HuH-7.5 (cell line): Measurements from ENCODE around the gene ITGAL.
A peak's percentile ranks its signal among the peaks of the same experiment; 100 is the strongest.
"Not testable (repeated sequence)": the region's sequence is repeated elsewhere in the genome, so short reads cannot be mapped to it uniquely, and the experiment has no call there.

Experiments used
- DNase-seq: peaks from one replicate; pipeline ENCODE4 v3.0.0; 2011; ENCODE audit warnings: low spot score

Gene ITGAL

DNA sequence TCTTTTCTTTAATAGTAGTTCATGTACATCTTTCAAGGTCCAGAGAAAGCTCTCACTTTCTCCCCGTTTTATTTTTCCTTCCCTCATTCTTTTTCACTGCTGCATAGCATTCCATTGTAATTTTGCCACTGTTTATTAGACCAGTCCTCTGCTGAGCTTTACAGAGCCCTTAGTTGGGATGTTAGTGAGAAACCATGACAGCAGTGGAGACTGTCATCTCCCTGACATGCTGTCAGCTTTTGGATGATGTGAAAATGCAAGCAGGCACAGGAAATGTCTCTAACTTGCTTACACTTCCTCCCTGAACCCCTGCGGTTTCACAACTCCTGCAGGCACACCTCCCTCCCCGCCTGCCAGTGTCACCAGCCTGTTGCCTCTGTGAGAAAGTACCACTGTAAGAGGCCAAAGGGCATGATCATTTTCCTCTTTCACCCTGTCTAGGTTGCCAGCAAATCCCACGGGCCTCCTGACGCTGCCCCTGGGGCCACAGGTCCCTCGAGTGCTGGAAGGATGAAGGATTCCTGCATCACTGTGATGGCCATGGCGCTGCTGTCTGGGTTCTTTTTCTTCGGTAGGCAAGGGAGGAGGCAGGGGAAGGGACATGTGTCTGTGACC, at the start of gene ITGAL:
ITGAL (plus strand) TSS at position 415 of the 615 bp plus-strand sequence; CDS start at position 511, 96 bp downstream.
- no peak for DNase-seq

DNA sequence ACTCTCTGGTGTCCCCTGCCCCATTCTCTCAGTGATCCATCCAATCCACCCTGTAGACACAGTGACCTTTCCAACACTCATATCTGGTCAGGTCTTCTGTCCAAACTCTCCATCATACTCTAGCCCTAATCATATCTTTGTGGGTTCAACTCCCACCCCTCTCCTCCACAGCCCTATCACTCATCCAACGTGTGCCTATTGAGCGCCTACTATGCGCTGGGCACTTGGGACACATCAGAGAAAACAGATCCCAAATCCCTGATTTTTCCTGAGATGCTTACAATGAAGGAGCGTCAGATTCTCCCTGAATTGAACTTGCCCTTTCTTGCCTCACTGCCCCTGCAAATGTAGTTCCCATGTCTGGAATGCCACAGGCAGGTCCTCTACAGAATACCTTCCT, 44.5 kb upstream of the ITGAL start:
- no peak for DNase-seq

- DNase-seq = no peak
These were observed 43.2 kb upstream of the ITGAL start for GRCh38 chr16:30429418-30429677.

- peak; percentile 91 for DNase-seq
These were observed 42.7 kb upstream of the ITGAL start, which contains the start of gene DCTPP1 for GRCh38 chr16:30429678-30430427. DCTPP1 (minus strand) TSS chr16:30430030; CDS start chr16:30429980, 50 bp downstream.

GRCh38 chr16:30430428-30430970, 42.0 kb upstream of the ITGAL start:
- DNase-seq = no peak

DNA sequence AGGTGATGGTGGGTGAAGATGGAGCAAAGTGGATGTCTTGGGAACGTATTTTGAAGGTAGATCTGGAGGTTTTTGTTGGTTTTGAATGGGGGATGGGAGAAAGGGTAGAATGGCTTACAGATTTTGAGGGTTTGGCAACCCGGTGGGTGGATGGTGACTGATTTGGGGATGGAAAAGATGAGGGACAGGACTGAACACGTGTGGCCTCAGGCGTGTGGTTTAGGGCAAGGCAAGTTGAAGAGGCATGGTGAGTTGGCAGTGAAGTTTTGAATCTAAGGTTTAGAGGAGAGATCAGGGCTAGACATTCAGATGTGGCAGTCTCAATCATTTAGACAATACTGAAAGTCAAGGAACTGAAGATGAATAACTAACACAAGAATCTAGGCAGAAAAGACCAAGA, 37.7 kb upstream of the ITGAL start:
- no peak for DNase-seq

DNA sequence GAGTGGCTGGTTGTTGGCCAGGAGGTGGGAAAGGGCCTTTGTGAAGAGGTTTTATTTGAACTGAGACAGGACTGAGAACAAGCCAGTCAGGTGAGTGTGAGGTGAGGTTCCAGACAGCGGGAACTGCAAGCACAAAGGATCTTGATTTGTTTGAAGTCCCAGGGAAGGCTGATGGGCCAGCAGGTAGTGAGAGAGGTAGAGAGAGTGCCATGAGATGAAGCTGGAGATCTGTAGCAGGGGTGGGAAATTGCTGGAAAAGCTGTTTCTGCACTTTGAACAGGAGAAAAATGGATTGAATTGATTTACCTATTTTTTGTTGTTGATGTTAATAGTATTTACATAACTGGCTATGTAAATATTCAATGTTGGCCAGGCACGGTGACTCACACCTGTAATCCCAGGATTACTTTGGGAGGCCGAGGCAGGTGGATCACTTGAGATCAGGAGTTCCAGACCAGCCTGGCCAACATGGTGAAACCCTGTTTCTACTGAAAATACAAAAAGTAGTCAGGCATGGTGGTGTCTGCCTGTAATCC, 35.0 kb upstream of the ITGAL start:
- no peak for DNase-seq

- no peak for DNase-seq
These were observed 33.7 kb upstream of the ITGAL start for GRCh38 chr16:30438835-30439234.

GRCh38 chr16:30439720-30440348, 32.7 kb upstream of the ITGAL start:
- no peak for DNase-seq

DNA sequence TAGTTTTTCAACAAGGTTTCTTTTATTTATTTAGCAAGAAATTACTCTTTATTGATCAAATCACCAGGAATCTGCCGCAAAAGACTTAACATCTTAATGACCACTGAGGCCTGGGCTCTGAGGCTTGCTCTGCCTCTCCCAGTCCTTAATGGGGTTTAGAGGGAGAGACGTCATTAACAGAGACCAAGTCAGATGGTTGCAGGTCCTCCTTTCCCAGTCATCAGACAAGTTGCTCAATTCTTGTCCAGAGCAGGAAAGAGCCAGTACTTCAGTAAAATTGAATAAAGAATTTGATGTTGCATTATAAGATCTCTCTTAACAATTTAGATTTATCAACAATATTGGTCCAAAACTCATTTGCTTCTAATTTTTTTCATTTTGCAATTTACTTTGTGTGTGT, 28.9 kb upstream of the ITGAL start:
- no peak for DNase-seq

DNA sequence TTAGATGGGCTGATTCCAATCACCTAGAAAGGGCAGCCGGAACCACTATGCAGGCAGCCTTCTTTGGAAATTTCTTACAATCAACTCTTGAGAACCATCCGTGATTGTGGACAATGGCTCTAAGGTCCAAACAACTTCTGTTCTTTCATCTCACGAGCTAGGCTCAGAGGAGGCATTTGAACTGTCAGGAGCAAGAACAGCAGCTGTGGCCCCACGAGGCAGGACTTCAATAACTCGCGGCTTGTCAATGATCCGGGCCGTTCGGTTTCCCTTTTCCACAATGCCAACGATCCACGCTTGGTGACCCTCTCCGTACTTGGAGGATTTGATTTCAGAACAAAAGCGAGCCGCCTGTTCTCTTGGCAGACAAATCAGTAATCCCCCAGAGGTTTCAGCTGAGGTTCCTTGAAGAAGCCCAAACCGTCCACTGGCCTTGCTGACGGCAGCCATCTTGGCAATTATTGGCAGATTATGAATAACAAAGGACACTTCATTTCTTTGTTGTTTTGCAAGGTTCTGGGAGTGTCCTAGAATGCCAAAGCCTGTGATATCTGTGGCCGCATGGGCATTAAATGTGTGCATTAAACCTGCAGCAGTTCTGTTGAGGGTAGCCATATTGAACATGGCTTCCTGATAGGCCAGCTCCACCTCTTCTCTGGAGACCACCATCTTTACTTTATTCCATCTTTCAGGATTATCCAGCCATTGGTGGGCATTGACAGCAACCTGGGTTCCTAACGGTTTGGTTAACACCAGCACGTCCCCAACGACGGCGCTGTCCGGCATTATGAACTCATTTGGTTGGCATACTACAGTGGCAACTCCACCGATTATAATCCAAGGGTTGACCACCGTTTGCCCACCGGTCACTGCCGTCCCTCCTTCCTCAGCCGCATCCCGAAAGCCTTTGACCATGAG, 28.1 kb upstream of the ITGAL start:
- DNase-seq = no peak

DNA sequence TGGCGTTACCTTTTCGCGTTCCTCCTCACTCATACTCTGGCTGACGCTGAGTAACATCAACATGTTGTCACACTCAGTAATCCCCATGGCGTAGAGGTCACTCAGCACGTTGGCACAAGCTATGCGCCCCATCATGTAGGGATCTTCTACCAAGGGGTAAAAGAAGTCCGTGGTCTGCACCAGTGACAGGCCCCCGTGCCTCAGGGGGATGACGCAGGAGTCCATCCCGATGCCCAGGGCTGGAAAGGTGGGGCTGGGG, 27.5 kb upstream of the ITGAL start:
- no peak for DNase-seq

DNA sequence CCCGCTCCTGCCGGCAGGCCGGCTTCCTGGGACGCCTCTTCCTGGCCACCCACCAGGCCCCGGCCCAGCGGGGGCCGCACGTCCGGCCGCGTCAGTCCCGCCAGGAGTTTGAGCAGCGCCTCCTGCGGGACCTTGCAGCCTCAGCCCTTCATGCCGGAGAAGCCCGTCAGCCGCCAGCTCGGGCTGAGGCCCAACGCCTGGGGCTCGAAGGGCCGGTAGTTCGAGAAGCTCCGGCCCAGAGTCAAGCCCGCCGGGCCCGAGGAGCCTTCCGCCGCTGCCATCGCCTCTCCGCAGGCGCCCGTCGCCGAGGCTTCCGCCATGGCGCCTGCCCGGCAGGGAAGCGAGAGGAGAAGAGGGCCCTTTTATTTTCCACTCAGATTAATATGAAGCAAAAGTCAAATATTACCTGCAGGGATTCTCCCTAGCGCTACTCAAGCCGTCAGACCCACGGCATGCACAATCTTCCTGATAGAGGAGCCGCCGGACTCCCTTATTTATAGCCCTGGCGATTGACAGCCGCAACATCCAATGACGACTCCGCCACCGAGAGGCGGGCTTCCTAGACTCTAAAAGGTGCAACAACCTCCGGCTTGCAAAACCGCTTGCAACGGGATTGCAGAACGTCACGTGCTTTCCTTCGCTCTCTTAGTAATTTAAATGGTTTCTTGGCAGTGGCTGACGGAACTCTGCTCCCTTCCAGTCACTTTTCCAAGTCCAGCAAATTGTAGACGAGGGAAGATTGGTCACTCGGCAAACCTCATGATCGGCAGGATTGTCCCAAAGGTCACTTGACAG, 26.9 kb upstream of the ITGAL start, which contains the start of gene SEPHS2:
SEPHS2 (minus strand) TSS at position 467 of the 795 bp plus-strand sequence; CDS start at position 320, 147 bp downstream.
- peak; percentile 83 for DNase-seq

DNA sequence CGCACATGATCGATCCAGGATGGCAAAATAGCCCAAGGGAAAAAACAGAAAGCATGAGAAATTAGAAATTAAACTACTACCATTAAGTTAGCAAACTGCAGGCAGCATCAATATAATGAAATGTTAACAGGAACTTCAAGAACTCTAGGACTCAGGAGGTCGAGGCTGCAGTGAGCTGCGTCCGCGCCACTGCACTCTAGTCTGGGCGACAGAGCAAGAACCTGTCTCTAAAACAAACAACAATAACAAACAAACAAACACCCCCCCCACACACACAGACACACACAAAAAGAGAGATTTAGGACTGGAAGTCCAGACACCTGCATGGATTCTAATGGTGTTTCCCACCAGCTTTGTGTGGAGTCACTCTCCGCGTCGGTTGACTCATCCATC, 26.3 kb upstream of the ITGAL start:
- no peak for DNase-seq

- no peak for DNase-seq
These were observed 24.9 kb upstream of the ITGAL start for GRCh38 chr16:30447512-30448226.

DNA sequence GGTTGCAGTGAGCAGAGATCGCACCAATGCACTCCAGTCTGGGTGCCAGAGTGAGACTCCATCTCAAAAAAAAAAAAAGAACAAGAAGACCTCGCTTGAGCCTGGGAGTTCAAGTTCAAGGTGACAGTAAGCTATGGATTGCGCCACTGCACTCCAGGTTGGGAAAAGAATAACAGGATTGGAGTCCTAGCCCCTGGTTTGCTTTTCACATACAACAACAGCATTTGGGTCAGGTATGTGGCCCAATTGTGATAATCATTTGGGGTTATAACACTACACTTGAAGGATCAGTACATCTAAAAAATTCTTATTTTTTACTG, 23.5 kb upstream of the ITGAL start:
- DNase-seq = no peak

DNA sequence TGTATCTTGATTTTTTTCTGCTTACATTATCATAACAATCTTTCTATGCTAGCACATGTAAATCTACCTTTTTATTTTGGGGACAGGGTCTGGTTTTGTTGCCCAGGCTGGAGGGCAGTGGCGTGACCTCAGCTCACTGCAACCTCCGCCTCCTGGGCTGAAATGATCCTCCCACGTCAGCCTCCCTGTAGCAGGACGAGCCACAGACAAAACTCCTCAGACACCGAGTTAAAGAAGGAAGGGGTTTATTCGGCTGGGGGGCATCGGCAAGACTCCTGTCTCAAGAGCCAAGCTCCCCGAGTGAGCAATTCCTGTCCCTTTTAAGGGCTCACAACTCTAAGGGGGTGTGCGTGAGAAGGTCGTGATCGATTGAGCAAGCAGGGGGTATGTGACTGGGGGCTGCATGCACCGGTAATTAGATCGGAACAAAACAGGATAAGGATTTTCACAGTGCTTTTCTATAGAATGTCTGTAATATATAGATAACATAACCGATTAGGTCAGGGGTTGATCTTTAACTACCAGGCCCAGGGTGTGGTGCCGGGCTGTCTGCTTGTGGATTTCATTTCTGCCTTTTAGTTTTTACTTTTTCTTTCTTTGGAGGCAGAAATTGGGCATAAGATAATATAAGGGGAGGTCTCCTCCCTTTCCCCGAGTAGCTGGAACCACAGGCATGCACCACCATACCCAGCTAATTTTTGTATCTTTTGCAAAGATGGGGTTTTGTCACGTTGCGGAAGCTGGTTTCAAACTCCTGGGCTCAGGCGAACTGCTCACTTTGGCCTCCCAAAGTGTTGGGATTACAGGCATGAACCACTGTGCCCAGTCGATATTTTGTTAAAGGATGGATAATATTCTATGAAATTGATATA, 19.6 kb upstream of the ITGAL start:
- DNase-seq = not testable (repeated sequence)

- DNase-seq = no peak
These were observed 16.2 kb upstream of the ITGAL start for GRCh38 chr16:30456302-30456701.

GRCh38 chr16:30457256-30457655, 15.3 kb upstream of the ITGAL start:
- no peak for DNase-seq
